ENCODE measurements around the gene SIGLEC15.

DNA sequence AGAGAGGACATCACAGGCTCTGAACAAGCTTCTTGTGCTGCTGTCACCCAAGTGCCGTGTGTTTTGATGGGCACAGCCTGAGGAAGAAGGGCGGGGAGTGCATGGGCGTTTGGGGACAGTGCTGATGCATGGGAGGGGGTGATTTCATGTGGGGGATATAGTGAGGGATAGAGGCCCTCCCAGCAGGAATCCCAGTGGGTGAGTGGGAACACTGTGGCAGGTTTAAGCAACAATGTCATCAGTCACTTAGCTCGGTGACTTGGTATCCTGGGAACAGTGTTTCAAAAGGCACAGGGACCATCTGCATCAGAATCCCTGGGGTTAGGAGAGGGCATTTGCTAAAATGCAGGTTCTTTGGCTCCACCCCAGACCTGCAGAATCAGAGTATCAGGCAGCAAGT lies 609 bp downstream of the SIGLEC15 start:
- TF ChIP-seq CTCF (IDR thresholded peaks at IDR 0.05) (no peak), POLR2A (IDR thresholded peaks at IDR 0.05) (no peak)
